Measurements from ENCODE around the gene QRICH1.

The QRICH1 gene

DNA sequence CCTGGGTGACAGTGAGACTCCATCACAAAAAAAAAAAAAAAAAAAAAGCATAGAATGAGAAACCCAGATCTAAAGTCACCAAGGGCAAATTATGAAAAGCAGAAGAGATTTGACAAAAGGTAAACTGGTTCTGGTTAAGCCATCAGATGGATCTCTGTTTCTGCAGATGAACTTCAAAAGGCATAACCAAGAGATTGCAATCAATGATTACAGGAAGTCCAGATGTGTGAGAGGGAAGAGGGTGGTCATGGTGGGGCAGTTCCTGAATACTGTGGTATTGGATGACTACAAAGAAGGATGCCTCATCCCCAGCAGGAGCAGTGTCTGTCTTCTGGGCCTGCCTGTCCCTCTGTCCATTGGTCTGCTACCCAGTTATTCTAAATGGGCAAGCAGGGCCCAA lies 100.0 kb downstream of the QRICH1 start:
- no peak overlapping the region for H3K27ac ChIP-seq
- TF ChIP-seq ZFX (IDR thresholded peaks at IDR 0.05; ENCODE audit: borderline replicate concordance), result no peak
- TF ChIP-seq, protein P1, sequence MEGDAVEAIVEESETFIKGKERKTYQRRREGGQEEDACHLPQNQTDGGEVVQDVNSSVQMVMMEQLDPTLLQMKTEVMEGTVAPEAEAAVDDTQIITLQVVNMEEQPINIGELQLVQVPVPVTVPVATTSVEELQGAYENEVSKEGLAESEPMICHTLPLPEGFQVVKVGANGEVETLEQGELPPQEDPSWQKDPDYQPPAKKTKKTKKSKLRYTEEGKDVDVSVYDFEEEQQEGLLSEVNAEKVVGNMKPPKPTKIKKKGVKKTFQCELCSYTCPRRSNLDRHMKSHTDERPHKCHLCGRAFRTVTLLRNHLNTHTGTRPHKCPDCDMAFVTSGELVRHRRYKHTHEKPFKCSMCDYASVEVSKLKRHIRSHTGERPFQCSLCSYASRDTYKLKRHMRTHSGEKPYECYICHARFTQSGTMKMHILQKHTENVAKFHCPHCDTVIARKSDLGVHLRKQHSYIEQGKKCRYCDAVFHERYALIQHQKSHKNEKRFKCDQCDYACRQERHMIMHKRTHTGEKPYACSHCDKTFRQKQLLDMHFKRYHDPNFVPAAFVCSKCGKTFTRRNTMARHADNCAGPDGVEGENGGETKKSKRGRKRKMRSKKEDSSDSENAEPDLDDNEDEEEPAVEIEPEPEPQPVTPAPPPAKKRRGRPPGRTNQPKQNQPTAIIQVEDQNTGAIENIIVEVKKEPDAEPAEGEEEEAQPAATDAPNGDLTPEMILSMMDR (IDR thresholded peaks at IDR 0.05), result no peak

DNA sequence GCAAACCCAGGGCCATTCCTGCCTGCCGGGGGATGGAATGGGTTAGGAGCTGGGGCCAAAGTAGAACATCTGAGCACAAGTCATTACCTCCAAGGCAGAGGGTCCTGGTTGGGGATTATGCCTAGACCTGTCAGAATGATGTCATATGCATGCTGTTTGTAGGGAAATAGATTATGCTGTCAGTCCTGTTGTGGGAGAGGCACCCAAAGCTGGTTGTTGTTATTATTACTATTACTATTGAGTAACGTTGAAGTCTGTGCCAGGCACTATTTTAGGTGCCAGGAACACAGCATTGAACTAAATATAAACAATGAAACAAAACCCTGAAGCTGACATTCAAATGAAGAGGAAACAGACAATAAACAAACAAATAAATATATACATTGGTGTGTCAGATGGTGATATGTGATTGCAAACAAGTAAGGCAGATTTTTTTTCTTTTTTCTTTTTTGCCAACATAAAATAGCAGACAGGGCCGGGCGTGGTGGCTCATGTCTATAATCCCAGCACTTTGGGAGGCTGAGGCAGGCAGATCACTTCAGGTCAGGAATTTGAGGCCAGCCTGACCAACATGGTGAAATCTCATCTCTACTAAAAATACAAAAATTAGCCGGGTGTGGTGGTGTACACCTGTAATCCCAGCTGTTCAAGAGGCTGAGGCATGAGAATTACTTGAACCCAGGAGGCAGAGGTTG lies 101.9 kb downstream of the QRICH1 start:
- peak overlapping the region; percentile 92 for H3K27ac ChIP-seq
- TF ChIP-seq, protein P1 (IDR thresholded peaks at IDR 0.05), result no peak
- no peak for TF ChIP-seq ZFX (IDR thresholded peaks at IDR 0.05; ENCODE audit: borderline replicate concordance)

DNA sequence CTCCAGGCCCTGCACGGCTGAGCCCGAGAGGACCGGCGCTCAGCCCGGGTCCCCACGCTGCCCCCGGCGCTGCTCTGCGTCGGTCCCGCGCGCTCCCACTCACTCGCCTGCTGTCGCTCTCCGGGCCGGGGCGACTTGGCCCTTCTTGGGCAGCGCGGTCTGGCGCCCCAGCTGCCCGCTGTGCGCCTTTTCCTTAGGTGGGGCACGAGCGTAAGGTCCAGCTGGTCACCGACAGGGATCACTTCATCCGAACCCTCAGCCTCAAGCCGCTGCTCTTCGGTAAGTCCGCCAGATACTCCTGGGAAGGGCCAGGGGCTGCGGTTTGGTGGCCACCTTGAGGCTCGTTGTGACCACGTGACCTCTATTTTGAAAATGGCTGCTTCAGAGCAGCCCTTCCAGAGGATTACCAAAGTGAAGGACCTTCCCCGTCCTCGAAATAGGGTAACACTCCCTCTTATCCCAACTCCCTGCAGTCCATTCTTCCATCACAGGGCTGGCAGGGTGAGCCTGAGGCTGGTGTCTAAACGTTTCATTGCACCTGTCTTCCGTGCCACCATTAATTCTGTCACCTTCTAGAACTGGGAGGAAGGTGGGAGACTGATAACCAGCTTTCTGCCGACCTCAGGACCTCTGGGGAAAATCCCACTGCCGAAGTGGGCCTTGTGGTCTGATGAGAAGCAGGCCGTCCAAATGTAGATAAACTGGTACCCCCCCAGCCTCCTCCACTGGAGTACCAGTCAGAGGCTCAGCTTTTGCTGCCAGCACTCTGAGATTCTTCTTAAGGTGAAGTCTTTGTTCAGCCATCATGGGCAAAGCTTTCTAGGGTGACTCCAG lies 103.0 kb downstream of the QRICH1 start:
- no peak for TF ChIP-seq ZFX (IDR thresholded peaks at IDR 0.05; ENCODE audit: borderline replicate concordance)
- TF ChIP-seq, protein P1 (IDR thresholded peaks at IDR 0.05), result no peak
- peak overlapping the region; percentile 92 for H3K27ac ChIP-seq

DNA sequence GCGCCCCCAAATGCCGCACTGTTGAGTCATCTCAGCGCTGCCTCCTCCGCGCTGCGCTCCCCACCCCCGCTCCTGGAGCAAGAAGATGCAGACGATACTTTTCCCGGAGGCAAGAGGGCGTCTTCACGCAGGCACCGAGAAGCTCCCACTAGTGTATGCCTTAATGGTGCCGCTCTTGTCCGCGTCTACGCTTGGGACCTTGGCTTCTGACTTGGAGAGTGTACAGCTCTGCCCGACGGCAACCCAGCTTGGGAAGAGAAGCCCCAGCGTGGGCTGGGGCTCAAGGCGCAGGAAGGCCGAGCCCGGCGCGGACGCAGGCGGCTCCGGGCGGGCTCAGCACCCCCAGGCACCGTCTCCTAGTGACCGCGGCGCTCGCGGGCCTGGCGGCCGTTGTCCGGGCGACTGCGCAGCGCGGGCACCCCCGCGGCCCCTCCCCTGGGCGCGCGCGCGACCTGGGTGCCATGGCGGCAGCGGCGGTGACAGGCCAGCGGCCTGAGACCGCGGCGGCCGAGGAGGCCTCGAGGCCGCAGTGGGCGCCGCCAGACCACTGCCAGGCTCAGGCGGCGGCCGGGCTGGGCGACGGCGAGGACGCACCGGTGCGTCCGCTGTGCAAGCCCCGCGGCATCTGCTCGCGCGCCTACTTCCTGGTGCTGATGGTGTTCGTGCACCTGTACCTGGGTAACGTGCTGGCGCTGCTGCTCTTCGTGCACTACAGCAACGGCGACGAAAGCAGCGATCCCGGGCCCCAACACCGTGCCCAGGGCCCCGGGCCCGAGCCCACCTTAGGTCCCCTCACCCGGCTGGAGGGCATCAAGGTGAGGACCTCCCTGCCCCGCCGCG lies 103.9 kb downstream of the QRICH1 start, which contains the start of gene P4HTM:
Gene P4HTM (plus strand): TSS at position 446 of the 840 bp plus-strand sequence. CDS start 16 bp downstream, at position 462.
- TF ChIP-seq ZFX (IDR thresholded peaks at IDR 0.05; ENCODE audit: borderline replicate concordance), result no peak
- TF ChIP-seq, protein P1 (IDR thresholded peaks at IDR 0.05), result peak; percentile 59
- peak within 1 kb of the TSS; percentile 92 for H3K27ac ChIP-seq

DNA sequence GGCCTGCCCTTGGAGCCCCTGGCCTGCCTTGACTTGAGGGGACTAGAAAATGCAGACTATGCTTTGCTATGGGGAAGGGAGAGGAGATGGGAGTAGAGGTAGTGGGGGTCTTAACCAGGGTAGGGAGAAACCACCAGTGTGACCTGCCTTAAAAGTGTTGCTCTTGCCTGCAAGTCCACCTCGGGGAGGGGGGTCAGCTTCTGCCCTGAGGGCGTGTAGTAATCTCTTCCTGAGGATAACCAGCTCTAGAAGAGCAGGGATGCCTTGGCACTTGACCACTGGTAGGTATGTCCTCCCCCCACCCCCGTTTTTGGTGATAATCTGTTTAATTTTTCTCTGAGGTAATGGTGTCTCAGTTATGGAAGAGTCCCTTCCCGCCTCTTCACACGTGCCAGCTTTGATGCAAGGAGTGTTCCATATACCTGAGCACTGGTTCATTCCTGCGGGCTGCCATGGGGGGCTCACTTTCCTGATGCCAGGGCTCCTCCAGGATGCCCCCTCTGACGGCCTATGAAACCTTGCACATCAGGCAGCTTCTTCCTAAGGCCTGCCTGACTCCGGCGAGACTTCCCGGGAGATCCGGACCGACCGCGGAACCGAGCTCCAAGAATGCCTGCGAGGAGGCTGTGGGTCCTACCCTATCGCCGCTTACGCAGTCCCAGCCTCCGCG lies 104.6 kb downstream of the QRICH1 start:
- H3K27ac ChIP-seq, result peak overlapping the region; percentile 92
- TF ChIP-seq, protein P1 (IDR thresholded peaks at IDR 0.05), result no peak
- TF ChIP-seq ZFX (IDR thresholded peaks at IDR 0.05; ENCODE audit: borderline replicate concordance), result no peak

DNA sequence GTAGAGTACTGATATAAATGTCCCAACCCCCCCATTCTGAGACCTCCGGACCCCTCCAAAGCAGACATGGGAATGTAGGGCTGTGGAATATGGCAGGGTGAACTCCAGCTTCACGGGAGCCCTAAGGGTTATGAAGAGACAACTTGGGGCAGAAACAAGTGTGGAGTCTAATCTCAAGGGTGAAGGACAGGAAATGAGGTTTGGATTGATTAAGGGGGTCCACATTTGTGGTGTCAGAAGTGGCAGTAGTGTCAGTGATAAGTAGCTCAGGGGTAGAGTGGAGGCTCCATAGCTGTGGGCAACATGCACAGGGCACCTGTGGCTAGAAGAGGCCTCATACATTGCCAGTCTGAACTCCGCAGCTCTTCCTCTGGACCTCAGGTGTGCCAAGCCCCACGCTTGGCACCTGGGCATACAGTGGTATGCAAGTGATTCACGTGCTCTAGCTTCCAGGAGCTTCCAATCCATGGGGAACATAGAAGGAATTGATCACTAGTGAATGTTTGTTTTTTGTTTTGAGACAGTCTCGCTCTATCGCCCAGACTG lies 108.0 kb downstream of the QRICH1 start:
- TF ChIP-seq ZFX (IDR thresholded peaks at IDR 0.05; ENCODE audit: borderline replicate concordance), result no peak
- TF ChIP-seq, protein P1 (IDR thresholded peaks at IDR 0.05), result no peak
- H3K27ac ChIP-seq, result 0 out of 2 replicates have a peak overlapping the region, but pooled peaks have one; percentile 17

All from 22Rv1 (cell line).